Choroid plexus epithelial cell (primary cell): ENCODE measurements around the gene CYP21A2.

Experiments used
- DNase-seq: peaks from one replicate; pipeline ENCODE4 v3.0.0-alpha.2; 2010; ENCODE audit warnings: low read depth
- H3K4me3 ChIP-seq: 2 replicates; pipeline ENCODE4 v1.5.1; 2011; ENCODE audit warnings: low read depth, mild to moderate bottlenecking, control low read depth, low read length, moderate library complexity
- TF ChIP-seq, protein P1 (sequence below): conservative IDR thresholded peaks from 2 replicates; pipeline ENCODE4 v1.5.1; 2011; ENCODE audit warnings: low read depth, mild to moderate bottlenecking, control low read depth, inconsistent platforms, low read length, moderate library complexity

CYP21A2 gene

DNA sequence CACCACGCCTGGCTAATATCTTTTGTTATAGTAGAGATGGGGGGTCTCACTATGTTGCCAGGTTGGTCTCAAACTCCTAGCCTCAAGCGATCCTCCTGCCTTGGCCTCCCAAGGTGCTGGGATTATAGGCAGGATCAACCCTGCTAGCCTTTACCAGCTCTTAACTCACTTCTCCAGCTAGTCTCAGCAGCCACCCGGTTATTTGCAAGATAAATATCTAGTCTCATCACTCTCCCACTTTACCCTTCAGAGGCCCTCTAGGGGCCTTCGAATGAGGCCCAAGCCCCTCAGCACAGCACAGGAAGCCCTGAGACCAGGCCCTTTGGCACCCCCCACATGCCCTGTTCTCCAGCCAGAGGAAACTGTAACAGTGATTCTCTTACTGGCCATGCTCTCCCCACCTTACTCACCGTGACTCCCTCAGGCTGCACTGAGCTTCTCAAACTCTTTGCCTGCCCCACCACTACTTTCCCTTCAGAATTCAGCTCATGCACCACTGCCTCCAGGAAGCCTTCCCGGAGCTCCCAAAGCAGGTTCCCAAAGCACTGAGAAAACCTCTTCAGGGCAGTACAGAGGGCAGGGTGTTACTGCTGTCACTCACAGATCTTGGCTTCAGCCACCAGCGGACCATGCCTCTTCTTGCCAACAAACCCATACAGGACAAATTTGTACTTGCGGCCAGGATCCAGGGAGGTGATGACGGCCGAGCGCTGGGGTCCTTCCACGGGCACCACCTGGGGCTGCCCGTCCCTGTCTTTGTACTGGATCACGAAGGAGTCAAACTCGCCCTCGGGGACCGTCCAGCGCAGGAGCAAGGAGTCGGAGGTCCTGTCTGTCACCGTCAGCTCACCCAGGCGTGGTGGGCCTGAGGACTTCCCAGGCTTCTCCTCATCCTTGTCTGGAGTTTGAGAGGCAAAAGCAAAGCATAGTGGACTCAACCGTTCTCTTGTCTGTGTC lies 45.9 kb downstream of the CYP21A2 start:
- H3K4me3 ChIP-seq, result no peak overlapping the region
- no peak for DNase-seq
- TF ChIP-seq, protein P1, sequence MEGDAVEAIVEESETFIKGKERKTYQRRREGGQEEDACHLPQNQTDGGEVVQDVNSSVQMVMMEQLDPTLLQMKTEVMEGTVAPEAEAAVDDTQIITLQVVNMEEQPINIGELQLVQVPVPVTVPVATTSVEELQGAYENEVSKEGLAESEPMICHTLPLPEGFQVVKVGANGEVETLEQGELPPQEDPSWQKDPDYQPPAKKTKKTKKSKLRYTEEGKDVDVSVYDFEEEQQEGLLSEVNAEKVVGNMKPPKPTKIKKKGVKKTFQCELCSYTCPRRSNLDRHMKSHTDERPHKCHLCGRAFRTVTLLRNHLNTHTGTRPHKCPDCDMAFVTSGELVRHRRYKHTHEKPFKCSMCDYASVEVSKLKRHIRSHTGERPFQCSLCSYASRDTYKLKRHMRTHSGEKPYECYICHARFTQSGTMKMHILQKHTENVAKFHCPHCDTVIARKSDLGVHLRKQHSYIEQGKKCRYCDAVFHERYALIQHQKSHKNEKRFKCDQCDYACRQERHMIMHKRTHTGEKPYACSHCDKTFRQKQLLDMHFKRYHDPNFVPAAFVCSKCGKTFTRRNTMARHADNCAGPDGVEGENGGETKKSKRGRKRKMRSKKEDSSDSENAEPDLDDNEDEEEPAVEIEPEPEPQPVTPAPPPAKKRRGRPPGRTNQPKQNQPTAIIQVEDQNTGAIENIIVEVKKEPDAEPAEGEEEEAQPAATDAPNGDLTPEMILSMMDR, result no peak

DNA sequence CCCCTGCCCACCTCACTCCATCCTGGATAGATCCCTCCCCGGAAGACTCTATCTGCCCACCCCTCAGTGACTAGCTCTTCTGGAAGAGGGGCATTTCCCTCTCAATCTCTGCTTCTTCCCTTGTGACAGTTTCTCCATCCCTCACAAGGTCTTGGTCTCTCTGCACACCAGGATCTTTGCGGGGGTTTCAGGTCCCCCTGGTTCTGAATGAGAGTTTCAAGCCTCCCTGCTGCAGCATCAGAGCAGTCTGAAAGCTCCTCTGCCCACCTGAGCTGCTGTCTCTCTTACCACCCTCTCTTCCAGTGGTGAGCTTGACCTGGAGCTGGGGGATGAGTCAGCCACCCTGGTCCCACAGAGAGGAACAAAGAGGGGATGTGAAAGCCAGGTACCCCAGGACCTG lies 46.6 kb downstream of the CYP21A2 start:
- TF ChIP-seq, protein P1, result no peak
- H3K4me3 ChIP-seq, result no peak overlapping the region
- no peak for DNase-seq

DNA sequence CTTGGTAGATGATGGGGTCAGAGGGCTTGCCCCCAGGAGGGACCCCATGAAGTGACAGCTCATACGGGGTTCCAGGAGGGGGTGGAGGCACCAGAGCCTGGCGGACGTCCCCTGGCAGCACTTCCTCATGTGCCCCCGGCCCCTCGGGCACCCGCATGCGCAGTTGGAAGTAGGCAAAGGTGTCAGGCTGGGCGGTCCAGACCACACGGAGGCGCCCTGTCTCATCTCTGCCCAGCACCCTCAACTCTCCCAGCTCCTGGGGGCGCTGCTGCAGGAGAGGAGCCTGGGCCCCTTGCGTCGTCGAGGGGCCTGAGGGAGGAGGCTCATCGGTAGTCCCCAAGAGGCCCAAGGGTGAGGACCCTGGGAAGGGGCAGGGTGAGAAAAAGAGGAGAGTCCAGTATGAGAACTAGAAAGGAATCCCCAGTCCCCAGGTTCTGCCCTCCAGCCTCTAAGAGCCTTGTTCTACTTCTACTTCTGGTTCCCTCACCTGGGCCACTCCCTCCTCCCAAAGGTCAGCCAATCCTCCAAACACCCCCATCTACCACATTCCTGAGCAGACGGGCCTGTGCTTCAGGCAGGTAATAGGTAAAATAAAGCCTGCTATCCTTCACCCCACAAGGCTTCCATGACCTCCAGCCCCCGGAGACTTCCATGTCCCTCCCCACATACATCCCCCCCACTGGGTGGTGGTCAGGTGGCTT lies 47.7 kb downstream of the CYP21A2 start:
- H3K4me3 ChIP-seq, result no peak overlapping the region
- DNase-seq, result no peak
- TF ChIP-seq, protein P1, result peak; percentile 8

DNA sequence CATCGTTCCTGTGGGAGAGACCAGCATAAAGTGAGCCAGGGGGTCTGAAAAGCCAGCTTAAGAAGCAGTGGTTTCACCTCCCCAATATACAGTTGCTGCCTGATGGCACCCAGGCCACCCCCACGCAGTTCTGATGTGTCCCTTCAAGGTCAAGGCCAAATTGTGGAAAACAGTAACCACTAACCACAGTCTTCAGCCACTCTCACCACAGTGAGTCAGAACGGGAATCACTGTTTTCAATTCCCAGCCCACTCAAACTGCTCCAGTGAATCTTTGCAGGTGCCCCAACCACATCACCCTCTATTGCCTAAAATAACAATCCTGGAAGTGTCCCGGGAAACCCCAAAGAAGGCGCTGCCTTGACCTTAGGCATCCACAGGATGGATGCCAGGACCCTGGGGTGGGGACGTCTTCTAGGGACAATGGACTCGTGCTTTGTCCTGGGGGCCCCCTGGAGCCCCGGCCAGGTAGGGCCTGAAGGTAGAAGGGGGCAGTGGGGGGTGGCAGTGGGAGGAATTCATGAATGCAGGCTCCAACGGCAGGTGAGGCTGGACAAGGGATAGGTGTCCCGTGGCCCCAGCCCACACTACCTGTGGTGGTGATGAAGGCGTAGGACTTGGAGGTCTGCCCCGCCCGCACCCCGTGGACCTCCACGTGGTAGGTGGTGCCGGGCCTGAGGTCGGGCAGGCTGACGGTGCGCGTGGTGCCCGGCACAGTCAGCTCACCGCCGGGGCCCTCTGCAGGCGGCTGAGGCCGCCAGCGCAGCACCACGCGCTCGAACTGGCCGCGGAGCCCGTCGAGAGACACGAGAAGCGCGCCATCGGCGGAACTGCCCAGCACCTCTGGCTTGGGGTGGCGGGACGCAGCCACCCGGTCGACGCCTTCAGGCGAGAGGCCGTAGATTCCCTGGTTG lies 48.7 kb downstream of the CYP21A2 start:
- TF ChIP-seq, protein P1, result no peak
- no peak overlapping the region for H3K4me3 ChIP-seq
- DNase-seq, result peak; percentile 61

DNA sequence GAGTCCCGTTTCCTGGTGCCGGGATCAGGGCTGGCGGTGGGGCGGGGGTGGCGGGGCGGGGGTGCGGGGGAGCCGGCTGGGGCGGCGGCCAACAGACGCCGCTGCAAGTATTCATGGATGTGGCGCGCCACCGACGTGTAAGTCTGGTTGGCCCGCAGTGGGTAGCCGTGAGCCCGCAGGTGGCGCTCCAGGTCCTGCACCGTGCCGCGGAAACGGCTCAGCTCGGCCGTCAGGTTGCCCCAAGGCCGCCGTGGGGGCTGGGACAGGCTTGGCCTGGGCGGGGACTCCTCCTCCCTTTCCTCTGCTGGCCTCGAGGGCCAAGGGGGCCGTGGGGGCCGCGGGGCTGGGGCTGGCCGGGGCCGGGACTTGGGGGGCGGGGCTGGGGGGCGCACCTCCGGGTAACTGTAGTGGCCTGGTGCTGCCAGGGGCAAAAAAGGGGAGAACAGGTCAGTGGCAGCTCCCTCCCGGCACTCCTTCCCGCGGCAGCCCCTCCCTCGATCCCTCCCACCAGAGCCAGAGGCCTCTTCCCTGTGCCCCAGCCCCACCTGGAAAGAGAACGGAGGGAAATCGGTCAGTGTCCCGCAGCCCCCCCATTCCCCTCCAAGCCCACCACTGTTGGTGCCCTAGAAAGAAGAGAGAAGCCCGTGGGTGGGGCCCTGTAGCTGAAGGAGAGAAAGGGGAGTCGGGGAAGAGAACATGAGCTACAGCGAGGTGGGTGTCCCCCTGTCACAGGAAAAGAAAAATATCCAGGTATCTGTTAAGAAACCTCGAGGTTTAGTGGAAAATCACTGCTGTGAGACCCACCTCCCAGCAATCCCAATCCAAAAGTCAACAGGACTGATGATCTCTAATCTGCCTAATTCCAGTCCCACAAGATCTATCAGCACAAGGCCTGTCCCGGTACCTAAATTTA lies 49.6 kb downstream of the CYP21A2 start:
- H3K4me3 ChIP-seq, result no peak overlapping the region
- TF ChIP-seq, protein P1, result peak; percentile 67
- DNase-seq, result peak; percentile 85
